HepG2 (cell line): ENCODE measurements around the gene ADAM19. TPM values are rescaled to one million over a fixed set of nuclear protein-coding genes. Genes with fewer than 3 reads are reported as not detected.
A peak's percentile ranks its signal among the peaks of the same experiment; 100 is the strongest.

ENCODE experiments used
- ATAC-seq: fragments of 200-7000 bp; cut with Tn5 transposase; 3 replicates; pipeline ENCODE4 v1.9.1; 2020; ENCODE audit warnings: mild to moderate bottlenecking, moderate library complexity
- BruUV-seq: library from RNA; stranded (reverse); fragments of 400-500 nt; replicated peaks from 2 replicates; lab custom pipeline; 2021; lab: Mats Ljungman, UMichigan
- CTCF ChIA-PET: fragments of 300-600 bp; formaldehyde crosslinking; extraction: SDS; loops from one replicate; lab custom pipeline; 2021; ENCODE audit warnings: low total read pairs, inconsistent platforms, low intra/inter-chr PET ratio; lab: Yijun Ruan, JAX
- POLR2A ChIA-PET: fragments of 350-600 bp; sonication (Branson Sonifier 250); formaldehyde crosslinking; loops from one replicate; lab custom pipeline; 2020; ENCODE audit warnings: antibody characterized with exemption, inconsistent platforms; lab: Yijun Ruan, JAX
- DNase-seq: peaks from one replicate; pipeline ENCODE4 v3.0.0-alpha.2; 2015; ENCODE audit warnings: low spot score
- FAIRE-seq: peaks from 3 replicates; lab custom pipeline; 2011; peaks lifted over from hg19 to GRCh38; lab: Jason Lieb, UNC
- H2AFZ ChIP-seq: one replicate; pipeline ENCODE4 v1.6.1; 2011; ENCODE audit warnings: low read length, inconsistent platforms
- H3K27ac ChIP-seq: fragments of 300-600 bp; 3 replicates; pipeline ENCODE4 v1.8.0; 2011; ENCODE audit warnings: mixed run types, mild to moderate bottlenecking, mixed read lengths, low read length, inconsistent platforms; ENCODE audit not compliant: insufficient read depth; ENCODE audit errors: extremely low read length
- H3K27me3 ChIP-seq, 2 experiments: fragments of 200-600 bp in 1 of 2; 2 replicates in 1 of 2; 3 replicates in 1 of 2; pipeline versions ENCODE4 v1.6.0 to v1.8.0; 2011; ENCODE audit warnings: low read length in 2 of 2, mild to moderate bottlenecking in 2 of 2, moderate library complexity in 2 of 2, inconsistent platforms in 1 of 2; ENCODE audit not compliant: insufficient read depth in 2 of 2, control insufficient read depth in 1 of 2
- H3K36me3 ChIP-seq, 2 experiments: fragments of 200-600 bp in 1 of 2; replicated peaks in 1 of 2; 2 replicates in 1 of 2; 3 replicates in 1 of 2; pipeline versions ENCODE4 v1.5.1 to v1.8.0; 2011; ENCODE audit warnings: low read length in 2 of 2, inconsistent platforms in 1 of 2; ENCODE audit not compliant: insufficient read depth in 2 of 2, control insufficient read depth in 1 of 2
- H3K4me1 ChIP-seq: 2 replicates; pipeline ENCODE4 v1.5.1; 2012; ENCODE audit warnings: low read length, inconsistent platforms; ENCODE audit not compliant: insufficient read depth
- H3K4me2 ChIP-seq: 2 replicates; pipeline ENCODE4 v1.6.0; 2011; ENCODE audit warnings: low read depth, low read length, inconsistent platforms
- H3K4me3 ChIP-seq, 3 experiments: fragments of 200-600 bp in 1 of 3; sonication (generic), shearing (Covaris generic) in 1 of 3; replicated peaks in 1 of 3; 2 replicates each; pipeline ENCODE4 v1.5.1; 2011 to 2016; ENCODE audit warnings: low read length in 3 of 3, inconsistent platforms in 2 of 3, low read depth in 2 of 3, mild to moderate bottlenecking in 2 of 3, control low read depth in 1 of 3, mixed read lengths in 1 of 3; ENCODE audit not compliant: insufficient read depth in 1 of 3
- H3K79me2 ChIP-seq: one replicate; pipeline ENCODE4 v1.6.1; 2011; ENCODE audit warnings: low read length, inconsistent platforms; ENCODE audit not compliant: insufficient read depth
- H3K9ac ChIP-seq: 2 replicates; pipeline ENCODE4 v1.6.0; 2011; ENCODE audit warnings: mild to moderate bottlenecking, low read depth, low read length, inconsistent platforms; ENCODE audit not compliant: insufficient read depth
- H3K9me3 ChIP-seq: 2 replicates; pipeline ENCODE4 v1.5.1; 2012; ENCODE audit warnings: mild to moderate bottlenecking, low read length
- H4K20me1 ChIP-seq: 2 replicates; pipeline ENCODE4 v1.6.0; 2011; ENCODE audit warnings: inconsistent platforms, mild to moderate bottlenecking, low read length, moderate library complexity; ENCODE audit not compliant: insufficient read depth
- FIP1L1 ChIP-seq: fragments of 200-400 bp; formaldehyde crosslinking; IDR thresholded peaks from 2 replicates; pipeline ENCODE4 v1.6.1; 2018; ENCODE audit warnings: low read depth, mild to moderate bottlenecking, low read length, moderate library complexity, borderline replicate concordance; ENCODE audit not compliant: insufficient read depth
- FOXA1 ChIP-seq, 2 experiments: fragments of 450-650 bp in 1 of 2; sonication (generic) in 1 of 2; formaldehyde crosslinking in 1 of 2; IDR thresholded peaks; 2 replicates each; pipeline versions ENCODE4 v1.4.0 to v1.6.1; 2016 to 2020; ENCODE audit warnings: missing genetic modification reagents in 1 of 2
- FOXA3 ChIP-seq: IDR thresholded peaks from 2 replicates; pipeline ENCODE4 v1.6.1; 2016; ENCODE audit warnings: missing genetic modification reagents, missing compliant biosample characterization
- HNRNPK ChIP-seq: fragments of 200-400 bp; formaldehyde crosslinking; IDR thresholded peaks from 2 replicates; pipeline ENCODE4 v1.6.1; 2018; ENCODE audit warnings: low read length, low read depth, moderate library complexity, mild to moderate bottlenecking; ENCODE audit not compliant: poor library complexity, severe bottlenecking
- HOXA3 ChIP-seq: sonication (generic); formaldehyde crosslinking; IDR thresholded peaks from 2 replicates; pipeline ENCODE4 v1.5.0; 2020; ENCODE audit warnings: missing genetic modification reagents
- KDM2A ChIP-seq: sonication (generic); formaldehyde crosslinking; IDR thresholded peaks from 2 replicates; pipeline ENCODE4 v1.4.0; 2020; ENCODE audit warnings: low read depth, missing genetic modification reagents, borderline replicate concordance
- MEF2D ChIP-seq: sonication (generic); formaldehyde crosslinking; IDR thresholded peaks from 2 replicates; pipeline ENCODE4 v1.5.1; 2020; ENCODE audit warnings: mild to moderate bottlenecking, missing genetic modification reagents
- RCOR2 ChIP-seq: IDR thresholded peaks from 2 replicates; pipeline ENCODE4 v1.6.1; 2016; ENCODE audit warnings: missing biosample characterization, missing genetic modification reagents
- SMAD1 ChIP-seq: sonication (generic); formaldehyde crosslinking; IDR thresholded peaks from 2 replicates; pipeline ENCODE4 v1.4.0; 2020; ENCODE audit warnings: missing genetic modification reagents, low read depth, mild to moderate bottlenecking, borderline replicate concordance
- TAF1 ChIP-seq: sonication (generic); formaldehyde crosslinking; IDR thresholded peaks from 2 replicates; pipeline ENCODE4 v1.4.0; 2020; ENCODE audit warnings: missing genetic modification reagents
- THRA ChIP-seq: sonication (generic); formaldehyde crosslinking; IDR thresholded peaks from 2 replicates; pipeline ENCODE4 v1.4.0; 2020; ENCODE audit warnings: missing genetic modification reagents, borderline replicate concordance
- WGBS: methylation state at CpG from one replicate; pipeline ENCODE4 v1.1.6; 2017; ENCODE audit warnings: low lambda C conversion rate; 5-methylcytosine and 5-hydroxymethylcytosine counted together
- in situ Hi-C: cut with HindIII; loops from 2 replicates; pipeline ENCODE4 v1.10.0; 2017; ENCODE audit warnings: low pct_unique_long_range_greater_than_20kb; ENCODE audit not compliant: extremely low pct_ligation_motif_present
- intact Hi-C: fragments of 100-400 bp; cut with micrococcal nuclease; formaldehyde crosslinking; loops from one replicate; pipeline ENCODE4 v1.10.0; 2022; ENCODE audit not compliant: unreplicated experiment
- polyA plus RNA-seq, 8 experiments: library from polyadenylated mRNA; depleted of rRNA in 3 of 8; stranded (reverse) in 7 of 8; unstranded in 1 of 8; fragments of >200 nt; fragmentation: Illumina TruSeq in 4 of 8; extraction: Trizol in 4 of 8; gene quantifications; 2 replicates each; pipeline versions ENCODE4 v1.2.1 to v1.2.3, GENCODE V29; 2011 to 2016; ENCODE audit warnings: low read depth in 4 of 8, missing spikeins in 1 of 8, mixed read lengths in 1 of 8; ENCODE audit not compliant: insufficient read depth in 1 of 8
- total RNA-seq, 5 experiments: library from RNA; depleted of rRNA; stranded (reverse); fragments of >200 nt; fragmentation: Illumina TruSeq; extraction: Trizol; gene quantifications; 2 replicates each; pipeline ENCODE4 v1.2.3, GENCODE V29; 2016; ENCODE audit warnings: low read depth in 1 of 5

Gene ADAM19
- total and polyA plus RNA-seq, 2 of the 13 experiments (the other 11 are each of a cell fraction or from before 2014, with no cell fraction given): 0.38 to 0.74 TPM

- TF ChIP-seq HNRNPK (no peak), FIP1L1 (no peak), FOXA1 (IDR thresholded peaks at IDR 0.05) (no peak), FOXA1 (CRISPR knock-in tag; IDR thresholded peaks at IDR 0.05) (no peak), FOXA3 (CRISPR knock-in tag) (no peak), MEF2D (CRISPR knock-in tag) (no peak), RCOR2 (CRISPR knock-in tag) (no peak), TAF1 (no peak), KDM2A (CRISPR knock-in tag) (no peak), SMAD1 (CRISPR knock-in tag) (no peak)
Measured at GRCh38 chr5:157487358-157487757, 88.2 kb downstream of the ADAM19 start (continued).

- CTCF ChIA-PET: no interaction called here
- in situ Hi-C loops: no loop called here
- intact Hi-C loops: no loop called here
Measured at GRCh38 chr5:157486861-157487260, 88.7 kb downstream of the ADAM19 start.

More at GRCh38 chr5:157486861-157487260, 88.7 kb downstream of the ADAM19 start:
- Histone ChIP-seq H3K4me1 (peaks cover 33% of the 10 kb centered on the region), H3K79me2 (no peaks in the 10 kb centered on the region), H3K36me3 (no peaks in the 10 kb centered on the region), H3K9ac (no peak overlapping the region), H4K20me1 (no peaks in the 10 kb centered on the region), H3K4me3 (no peak overlapping the region), H3K4me2 (no peak overlapping the region), H3K27ac (no peak overlapping the region)
- DNase-seq (no peak), FAIRE-seq (no peak)
- WGBS: 21% methylated on average over 3 of the region's 3 CpGs
- BruUV-seq: no TSS peak
- POLR2A ChIA-PET: interaction anchor here (1.3 kb wide), 1 partner anchor 344 kb away, joined by 3 read pairs; the partner anchor contains the start of gene MED7
- no peak for TF ChIP-seq HOXA3 (CRISPR knock-in tag)
- TF ChIP-seq THRA (CRISPR knock-in tag): no peak
- TF ChIP-seq, all 625 proteins: peak for 0
- Histone ChIP-seq H3K9me3 (no peaks in the 10 kb centered on the region), H3K27me3 (no peaks in the 10 kb centered on the region), H2AFZ (no peak overlapping the region)
- peak; percentile 19 for ATAC-seq
